H9 (cell line): ENCODE results near the gene PPP1R12B. TPM values are rescaled to one million over a fixed set of nuclear protein-coding genes. Genes with fewer than 3 reads are reported as not detected.
A peak's percentile ranks its signal among the peaks of the same experiment; 100 is the strongest.

Experiments
- DNase-seq: peaks from one replicate; pipeline ENCODE4 v3.0.0-alpha.2; 2017
- H2AFZ ChIP-seq: one replicate; pipeline ENCODE4 v1.6.1; 2013; ENCODE audit warnings: mild to moderate bottlenecking, low read length, control low read depth, moderate library complexity
- H2AK5ac ChIP-seq: 2 replicates; pipeline ENCODE4 v1.6.1; 2013; ENCODE audit warnings: low read length, control low read depth, mixed read lengths; ENCODE audit not compliant: insufficient read length
- H2BK120ac ChIP-seq: one replicate; pipeline ENCODE4 v1.6.1; 2013; ENCODE audit warnings: low read depth, mild to moderate bottlenecking, low read length, control low read depth, inconsistent platforms; ENCODE audit not compliant: poor library complexity, severe bottlenecking
- H2BK12ac ChIP-seq: 2 replicates; pipeline ENCODE4 v1.6.1; 2013; ENCODE audit warnings: low read length, control low read depth, mixed read lengths, low read depth; ENCODE audit not compliant: insufficient read length
- H2BK15ac ChIP-seq: 2 replicates; pipeline ENCODE4 v1.6.1; 2013; ENCODE audit warnings: low read depth, low read length, control low read depth
- H2BK20ac ChIP-seq: one replicate; pipeline ENCODE4 v1.6.1; 2013; ENCODE audit warnings: low read depth, mild to moderate bottlenecking, low read length, control low read depth, inconsistent platforms; ENCODE audit not compliant: poor library complexity, severe bottlenecking
- H2BK5ac ChIP-seq: 2 replicates; pipeline ENCODE4 v1.6.1; 2013; ENCODE audit warnings: low read length, control low read depth, mixed read lengths; ENCODE audit not compliant: insufficient read length
- H3K14ac ChIP-seq: 2 replicates; pipeline ENCODE4 v1.6.1; 2013; ENCODE audit warnings: low read length, control low read depth; ENCODE audit not compliant: insufficient read depth
- H3K18ac ChIP-seq: 2 replicates; pipeline ENCODE4 v1.6.1; 2013; ENCODE audit warnings: low read depth, mild to moderate bottlenecking, mixed read lengths, low read length, control low read depth; ENCODE audit not compliant: insufficient read length
- H3K23ac ChIP-seq: 2 replicates; pipeline ENCODE4 v1.6.1; 2013; ENCODE audit warnings: low read length, control low read depth, mixed read lengths, low read depth; ENCODE audit not compliant: insufficient read length
- H3K23me2 ChIP-seq: 2 replicates; pipeline ENCODE4 v1.6.1; 2013; ENCODE audit warnings: low read depth, mild to moderate bottlenecking, mixed read lengths, low read length, control low read depth; ENCODE audit not compliant: insufficient read length, poor library complexity, severe bottlenecking
- H3K27ac ChIP-seq: 2 replicates; pipeline ENCODE4 v1.5.1; 2013; ENCODE audit warnings: low read length, control low read depth, mixed read lengths, low read depth; ENCODE audit not compliant: insufficient read length
- H3K27me3 ChIP-seq: 2 replicates; pipeline ENCODE4 v1.6.1; 2013; ENCODE audit warnings: low read length, control low read depth, inconsistent platforms; ENCODE audit not compliant: insufficient read depth
- H3K4ac ChIP-seq: 2 replicates; pipeline ENCODE4 v1.6.1; 2013; ENCODE audit warnings: low read depth, mild to moderate bottlenecking, control low read depth, inconsistent platforms, low read length, moderate library complexity
- H3K4me1 ChIP-seq: 2 replicates; pipeline ENCODE4 v1.6.1; 2013; ENCODE audit warnings: low read length, control low read depth, inconsistent platforms; ENCODE audit not compliant: insufficient read depth
- H3K4me2 ChIP-seq: 2 replicates; pipeline ENCODE4 v1.6.1; 2013; ENCODE audit warnings: low read length, control low read depth, mixed read lengths; ENCODE audit not compliant: insufficient read length, insufficient read depth
- H3K56ac ChIP-seq: 2 replicates; pipeline ENCODE4 v1.6.1; 2013; ENCODE audit warnings: low read depth, mild to moderate bottlenecking, mixed read lengths, low read length, control low read depth; ENCODE audit not compliant: insufficient read length
- H3K79me1 ChIP-seq: 2 replicates; pipeline ENCODE4 v1.6.1; 2013; ENCODE audit warnings: low read depth, mild to moderate bottlenecking, moderate library complexity, low read length, control low read depth, inconsistent platforms; ENCODE audit not compliant: insufficient read depth, poor library complexity, severe bottlenecking
- H3K79me2 ChIP-seq: 2 replicates; pipeline ENCODE4 v1.6.1; 2013; ENCODE audit warnings: low read length, control low read depth, inconsistent platforms; ENCODE audit not compliant: insufficient read depth
- H3K9ac ChIP-seq: 2 replicates; pipeline ENCODE4 v1.6.1; 2013; ENCODE audit warnings: low read length, control low read depth, mixed read lengths; ENCODE audit not compliant: insufficient read length; ENCODE audit errors: extremely low read depth
- H3K9me3 ChIP-seq: one replicate; pipeline ENCODE4 v1.6.1; 2013; ENCODE audit warnings: low read depth, low read length, inconsistent platforms; ENCODE audit not compliant: control insufficient read depth
- H3T11ph ChIP-seq: one replicate; pipeline ENCODE4 v1.6.1; 2013; ENCODE audit warnings: mild to moderate bottlenecking, low read length, control low read depth, inconsistent platforms
- H4K20me1 ChIP-seq: one replicate; pipeline ENCODE4 v1.6.1; 2013; ENCODE audit not compliant: control insufficient read depth, insufficient read length, insufficient read depth
- H4K5ac ChIP-seq: 2 replicates; pipeline ENCODE4 v1.6.1; 2013; ENCODE audit warnings: low read depth, mild to moderate bottlenecking, mixed read lengths, low read length, control low read depth; ENCODE audit not compliant: insufficient read length
- H4K8ac ChIP-seq: replicated peaks from 2 replicates; pipeline ENCODE4 v1.6.1; 2013; ENCODE audit warnings: low read length, control low read depth, mixed read lengths, low read depth; ENCODE audit not compliant: insufficient read length
- H4K91ac ChIP-seq: 2 replicates; pipeline ENCODE4 v1.6.1; 2013; ENCODE audit warnings: low read depth, mild to moderate bottlenecking, moderate library complexity, mixed read lengths, low read length, control low read depth; ENCODE audit not compliant: insufficient read length
- H3K27ac Mint-ChIP-seq, 3 experiments: 2 replicates in 2 of 3; 3 replicates in 1 of 3; pipeline ENCODE4 v1.8.0; 2020 to 2021; ENCODE audit warnings: mixed read lengths in 3 of 3, mild to moderate bottlenecking in 1 of 3, moderate library complexity in 1 of 3
- H3K27me3 Mint-ChIP-seq: 2 replicates; pipeline ENCODE4 v1.8.0; 2021; ENCODE audit warnings: low read depth, mild to moderate bottlenecking, moderate library complexity, mixed read lengths
- H3K36me3 Mint-ChIP-seq, 3 experiments: 2 replicates in 2 of 3; 3 replicates in 1 of 3; pipeline ENCODE4 v1.8.0; 2020 to 2021; ENCODE audit warnings: low read depth in 3 of 3, mixed read lengths in 3 of 3; ENCODE audit not compliant: insufficient read depth in 1 of 3
- H3K4me1 Mint-ChIP-seq, 2 experiments: 2 replicates each; pipeline ENCODE4 v1.8.0; 2020; ENCODE audit warnings: mixed read lengths in 2 of 2
- H3K4me3 Mint-ChIP-seq, 2 experiments: 2 replicates in 1 of 2; 3 replicates in 1 of 2; pipeline ENCODE4 v1.8.0; 2020 to 2021; ENCODE audit warnings: mild to moderate bottlenecking in 2 of 2, mixed read lengths in 2 of 2, moderate library complexity in 1 of 2
- H3K9me3 Mint-ChIP-seq, 2 experiments: 2 replicates in 1 of 2; 3 replicates in 1 of 2; pipeline ENCODE4 v1.8.0; 2020; ENCODE audit warnings: mild to moderate bottlenecking in 2 of 2, mixed read lengths in 2 of 2, moderate library complexity in 1 of 2
- total RNA-seq: library from RNA; stranded (reverse); gene quantifications from 2 replicates; pipeline ENCODE4 v1.2.1, GENCODE V29; 2021
- TF ChIP-seq, protein P1 (sequence below): fragments of 200-600 bp; sonication (generic); conservative IDR thresholded peaks from 3 replicates; pipeline ENCODE4 v1.8.0; 2021; ENCODE audit warnings: antibody characterized with exemption, mild to moderate bottlenecking

PPP1R12B gene
- total RNA-seq, 1 experiment from 2014 or later: 12.9 TPM

- H3K27ac ChIP-seq: no peak overlapping the region
Measured at GRCh38 chr1:202355944-202356553, 7.5 kb downstream of the PPP1R12B start.

More at GRCh38 chr1:202355944-202356553, 7.5 kb downstream of the PPP1R12B start:
- H2BK20ac ChIP-seq: no peak overlapping the region
- Mint-ChIP-seq H3K36me3 (peaks cover 0 to 7% (median 4%) of the 10 kb centered on the region in 3 experiments; a peak in 3 of 7 replicates), H3K4me1 (peaks cover 15 to 17% of the 10 kb centered on the region in 2 experiments), H3K4me3 (no peak overlapping the region), H3K9me3 (peaks cover 2 to 6% of the 10 kb centered on the region in 2 experiments; a peak in 4 of 5 replicates), H3K27me3 (no peaks in the 10 kb centered on the region), H3K27ac (peak overlapping the region in 2 of 3 experiments; percentile 2 to 9; a peak in 2 of 7 replicates)
- H4K20me1 ChIP-seq: no peaks in the 10 kb centered on the region
- no peaks in the 10 kb centered on the region for H3K27me3 ChIP-seq
- no peak overlapping the region for H4K8ac ChIP-seq
- H3K23ac ChIP-seq: no peak overlapping the region
- H3K9me3 ChIP-seq: no peaks in the 10 kb centered on the region
- no peaks in the 10 kb centered on the region for H3K79me1 ChIP-seq
- no peak overlapping the region for H3K9ac ChIP-seq
- H4K5ac ChIP-seq: no peak overlapping the region
- no peak overlapping the region for H2BK15ac ChIP-seq
- H3K79me2 ChIP-seq: peaks cover 3% of the 10 kb centered on the region; the same call in 1 of the 2 replicates
- H3K18ac ChIP-seq: no peak overlapping the region
- H2BK5ac ChIP-seq: no peak overlapping the region
- H3K4ac ChIP-seq: no peak overlapping the region
- TF ChIP-seq, protein P1, sequence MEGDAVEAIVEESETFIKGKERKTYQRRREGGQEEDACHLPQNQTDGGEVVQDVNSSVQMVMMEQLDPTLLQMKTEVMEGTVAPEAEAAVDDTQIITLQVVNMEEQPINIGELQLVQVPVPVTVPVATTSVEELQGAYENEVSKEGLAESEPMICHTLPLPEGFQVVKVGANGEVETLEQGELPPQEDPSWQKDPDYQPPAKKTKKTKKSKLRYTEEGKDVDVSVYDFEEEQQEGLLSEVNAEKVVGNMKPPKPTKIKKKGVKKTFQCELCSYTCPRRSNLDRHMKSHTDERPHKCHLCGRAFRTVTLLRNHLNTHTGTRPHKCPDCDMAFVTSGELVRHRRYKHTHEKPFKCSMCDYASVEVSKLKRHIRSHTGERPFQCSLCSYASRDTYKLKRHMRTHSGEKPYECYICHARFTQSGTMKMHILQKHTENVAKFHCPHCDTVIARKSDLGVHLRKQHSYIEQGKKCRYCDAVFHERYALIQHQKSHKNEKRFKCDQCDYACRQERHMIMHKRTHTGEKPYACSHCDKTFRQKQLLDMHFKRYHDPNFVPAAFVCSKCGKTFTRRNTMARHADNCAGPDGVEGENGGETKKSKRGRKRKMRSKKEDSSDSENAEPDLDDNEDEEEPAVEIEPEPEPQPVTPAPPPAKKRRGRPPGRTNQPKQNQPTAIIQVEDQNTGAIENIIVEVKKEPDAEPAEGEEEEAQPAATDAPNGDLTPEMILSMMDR: no peak
- no peak overlapping the region for H2BK12ac ChIP-seq
- no peak overlapping the region for H3T11ph ChIP-seq
- H2BK120ac ChIP-seq: no peak overlapping the region
- H2AFZ ChIP-seq: no peak overlapping the region
- no peak overlapping the region for H3K56ac ChIP-seq
- no peak overlapping the region for H4K91ac ChIP-seq
- H3K14ac ChIP-seq: no peak overlapping the region
- no peak overlapping the region for H3K4me2 ChIP-seq
- no peak overlapping the region for H2AK5ac ChIP-seq
- no peaks in the 10 kb centered on the region for H3K23me2 ChIP-seq
- DNase-seq: no peak
- no peaks in the 10 kb centered on the region for H3K4me1 ChIP-seq
